OCI-LY3 (cell line): Measurements from ENCODE around the gene AQP10.
"Not testable (repeated sequence)": the region's sequence is repeated elsewhere in the genome, so short reads cannot be mapped to it uniquely, and the experiment has no call there.

Experiments
- H2AFZ ChIP-seq: fragments of 200-600, 300-600 bp; shearing (Covaris generic); 2 replicates; pipeline ENCODE4 v1.6.0; 2014; ENCODE audit warnings: antibody characterized with exemption, low read depth, low read length
- H3K27ac ChIP-seq: fragments of 200-600, 300-600 bp; sonication (generic); 2 replicates; pipeline ENCODE4 v1.5.1; 2014; ENCODE audit warnings: mild to moderate bottlenecking, low read length, moderate library complexity, mixed read lengths
- H3K27me3 ChIP-seq: fragments of 200-600, 300-600 bp; sonication (generic); 2 replicates; pipeline ENCODE4 v1.6.1; 2014; ENCODE audit warnings: low read depth, low read length, mixed read lengths
- H3K36me3 ChIP-seq: fragments of 200-600, 300-600 bp; sonication (generic); replicated peaks from 2 replicates; pipeline ENCODE3; 2014; ENCODE audit warnings: low read depth, low read length, mixed read lengths
- H3K4me1 ChIP-seq: fragments of 300-600, 200-600 bp; sonication (generic); 2 replicates; pipeline ENCODE4 v1.6.1; 2014; ENCODE audit warnings: low read length, mixed read lengths
- H3K4me2 ChIP-seq: fragments of 200-600, 300-600 bp; sonication (generic); 2 replicates; pipeline ENCODE4 v1.6.1; 2014; ENCODE audit warnings: low read length, mixed read lengths
- H3K4me3 ChIP-seq: fragments of 300-600, 200-600 bp; sonication (generic); 2 replicates; pipeline ENCODE4 v1.5.1; 2014; ENCODE audit warnings: antibody characterized with exemption, mild to moderate bottlenecking, low read length, moderate library complexity
- H3K79me2 ChIP-seq: fragments of 300-600, 200-600 bp; shearing (Covaris generic); 2 replicates; pipeline ENCODE4 v1.6.1; 2014; ENCODE audit warnings: mild to moderate bottlenecking, low read length, mixed read lengths
- H3K9ac ChIP-seq: fragments of 300-600, 200-600 bp; shearing (Covaris generic); 2 replicates; pipeline ENCODE4 v1.6.0; 2014; ENCODE audit warnings: mild to moderate bottlenecking, low read length, moderate library complexity
- H3K9me3 ChIP-seq: fragments of 200-600, 300-600 bp; shearing (Covaris generic); 2 replicates; pipeline ENCODE4 v1.6.1; 2014; ENCODE audit warnings: low read length, mixed read lengths; ENCODE audit not compliant: insufficient read depth
- H4K20me1 ChIP-seq: fragments of 200-600, 300-600 bp; sonication (generic); 2 replicates; pipeline ENCODE4 v1.6.1; 2016; ENCODE audit warnings: low read length, mixed read lengths; ENCODE audit not compliant: insufficient read depth
- EZH2phosphoT487 ChIP-seq: fragments of 200-600 bp; shearing (Covaris generic); IDR thresholded peaks from 2 replicates; pipeline ENCODE4 v1.6.1; 2018; ENCODE audit warnings: antibody characterized with exemption, mixed run types, low read depth
- TF ChIP-seq, protein P1 (sequence below): fragments of 200-600, 300-600 bp; sonication (generic); IDR thresholded peaks from 2 replicates; pipeline ENCODE4 v1.5.1; 2014; ENCODE audit warnings: antibody characterized with exemption, low read length, low read depth

AQP10 gene, protein sequence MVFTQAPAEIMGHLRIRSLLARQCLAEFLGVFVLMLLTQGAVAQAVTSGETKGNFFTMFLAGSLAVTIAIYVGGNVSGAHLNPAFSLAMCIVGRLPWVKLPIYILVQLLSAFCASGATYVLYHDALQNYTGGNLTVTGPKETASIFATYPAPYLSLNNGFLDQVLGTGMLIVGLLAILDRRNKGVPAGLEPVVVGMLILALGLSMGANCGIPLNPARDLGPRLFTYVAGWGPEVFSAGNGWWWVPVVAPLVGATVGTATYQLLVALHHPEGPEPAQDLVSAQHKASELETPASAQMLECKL

DNA sequence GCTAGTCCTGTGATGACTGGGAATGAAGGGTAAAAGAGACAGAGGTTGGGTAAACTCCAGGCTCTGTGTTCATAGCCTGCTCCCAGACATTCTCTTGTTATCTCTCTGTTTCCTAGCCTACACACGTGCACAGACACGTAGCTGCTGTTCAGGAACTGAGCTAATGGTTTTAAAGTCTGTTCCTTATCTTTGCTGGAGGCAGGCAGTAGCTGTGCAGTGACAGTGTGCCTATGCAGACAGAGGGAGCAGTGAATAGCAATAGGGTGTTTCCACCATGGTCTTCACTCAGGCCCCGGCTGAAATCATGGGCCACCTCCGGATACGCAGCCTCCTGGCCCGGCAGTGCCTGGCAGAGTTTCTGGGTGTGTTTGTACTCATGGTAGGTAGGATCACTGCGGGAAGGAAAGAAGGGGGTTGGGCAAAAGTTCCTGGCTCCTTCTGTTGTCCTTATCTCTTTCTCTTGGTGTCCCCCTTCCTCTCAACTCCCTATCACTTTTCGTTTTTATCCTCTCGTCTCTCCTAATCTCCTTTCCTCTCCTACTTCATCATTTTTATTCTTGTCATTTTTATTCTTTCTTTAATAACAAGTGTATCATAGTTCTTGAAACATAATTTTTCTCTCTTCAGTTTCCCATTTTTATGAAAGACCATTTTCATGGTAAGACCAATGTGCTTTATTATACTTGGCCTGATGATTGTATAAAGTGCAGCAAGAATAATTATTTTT, at the start of gene AQP10:
Gene AQP10, plus strand, starts transcription at position 212 of the 727 bp plus-strand sequence. Its CDS starts 63 bp downstream, at position 275.
- H3K4me3 ChIP-seq: no peak within 1 kb of the TSS
- peaks cover 19% of the 10 kb centered on the region for H3K9me3 ChIP-seq
- no peaks in the 10 kb centered on the region for H3K36me3 ChIP-seq
- H4K20me1 ChIP-seq: no peaks in the 10 kb centered on the region
- H3K27ac ChIP-seq: no peak within 1 kb of the TSS
- H3K79me2 ChIP-seq: peaks cover 6% of the 10 kb centered on the region
- peaks cover 22% of the 10 kb centered on the region for H3K27me3 ChIP-seq
- H2AFZ ChIP-seq: no peak within 1 kb of the TSS
- H3K9ac ChIP-seq: no peak within 1 kb of the TSS
- peaks cover 5% of the 10 kb centered on the region for H3K4me1 ChIP-seq
- TF ChIP-seq EZH2phosphoT487: no peak
- TF ChIP-seq, protein P1, sequence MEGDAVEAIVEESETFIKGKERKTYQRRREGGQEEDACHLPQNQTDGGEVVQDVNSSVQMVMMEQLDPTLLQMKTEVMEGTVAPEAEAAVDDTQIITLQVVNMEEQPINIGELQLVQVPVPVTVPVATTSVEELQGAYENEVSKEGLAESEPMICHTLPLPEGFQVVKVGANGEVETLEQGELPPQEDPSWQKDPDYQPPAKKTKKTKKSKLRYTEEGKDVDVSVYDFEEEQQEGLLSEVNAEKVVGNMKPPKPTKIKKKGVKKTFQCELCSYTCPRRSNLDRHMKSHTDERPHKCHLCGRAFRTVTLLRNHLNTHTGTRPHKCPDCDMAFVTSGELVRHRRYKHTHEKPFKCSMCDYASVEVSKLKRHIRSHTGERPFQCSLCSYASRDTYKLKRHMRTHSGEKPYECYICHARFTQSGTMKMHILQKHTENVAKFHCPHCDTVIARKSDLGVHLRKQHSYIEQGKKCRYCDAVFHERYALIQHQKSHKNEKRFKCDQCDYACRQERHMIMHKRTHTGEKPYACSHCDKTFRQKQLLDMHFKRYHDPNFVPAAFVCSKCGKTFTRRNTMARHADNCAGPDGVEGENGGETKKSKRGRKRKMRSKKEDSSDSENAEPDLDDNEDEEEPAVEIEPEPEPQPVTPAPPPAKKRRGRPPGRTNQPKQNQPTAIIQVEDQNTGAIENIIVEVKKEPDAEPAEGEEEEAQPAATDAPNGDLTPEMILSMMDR: no peak
- no peak within 1 kb of the TSS for H3K4me2 ChIP-seq

DNA sequence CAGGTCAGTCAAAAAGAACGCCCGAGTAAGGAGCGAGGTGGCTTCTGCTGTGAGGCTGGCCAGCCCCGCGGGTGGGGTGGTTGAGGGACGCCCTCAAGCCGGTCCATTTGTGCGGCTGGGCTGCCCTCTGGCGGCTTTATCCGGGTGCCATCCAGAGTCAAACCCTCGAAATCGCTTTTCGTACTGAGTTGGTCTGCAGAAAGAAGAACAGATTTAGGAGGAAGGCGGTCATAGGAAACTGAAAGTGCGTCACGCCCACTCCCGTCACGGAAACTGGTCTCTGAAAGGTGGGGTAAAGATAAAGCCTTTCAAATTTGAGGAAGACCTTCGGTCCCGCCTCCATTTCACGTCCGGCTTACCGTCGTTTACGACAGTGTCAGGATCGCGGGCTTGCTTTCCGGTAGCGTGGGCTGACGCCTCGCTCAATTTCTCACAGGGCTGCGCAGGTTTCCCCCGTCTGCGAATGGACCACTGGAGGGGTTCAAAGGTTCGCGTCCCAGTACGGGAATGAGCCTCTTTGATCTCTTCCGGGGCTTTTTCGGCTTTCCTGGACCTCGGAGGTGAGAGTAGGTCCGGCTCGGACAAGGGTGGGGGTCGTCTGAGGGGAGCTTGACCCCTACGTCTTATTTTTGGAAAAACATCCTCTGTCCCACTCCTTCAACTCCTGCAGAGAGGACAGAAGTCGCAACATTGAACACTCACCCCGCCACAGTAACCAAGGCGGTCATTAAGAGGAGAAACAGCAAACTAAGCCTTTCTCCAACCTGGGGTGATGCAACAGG, 48.5 kb upstream of the AQP10 start, which contains the start of gene HAX1:
Gene HAX1, plus strand, starts transcription at position 413 of the 782 bp plus-strand sequence. Its CDS starts 95 bp downstream, at position 508.
- H3K9me3 ChIP-seq: no peaks in the 10 kb centered on the region
- H3K79me2 ChIP-seq: peaks cover 16% of the 10 kb centered on the region
- H4K20me1 ChIP-seq: no peaks in the 10 kb centered on the region
- H3K9ac ChIP-seq: peak within 1 kb of the TSS; percentile 98
- H3K4me3 ChIP-seq: peak within 1 kb of the TSS; percentile 94
- H3K27me3 ChIP-seq: no peaks in the 10 kb centered on the region
- H3K4me2 ChIP-seq: peak within 1 kb of the TSS; percentile 85
- peaks cover 31% of the 10 kb centered on the region for H3K36me3 ChIP-seq
- no peak for TF ChIP-seq EZH2phosphoT487
- TF ChIP-seq, protein P1: peak; percentile 98
- H3K4me1 ChIP-seq: peaks cover 33% of the 10 kb centered on the region
- H3K27ac ChIP-seq: peak within 1 kb of the TSS; percentile 84
- peak within 1 kb of the TSS; percentile 65 for H2AFZ ChIP-seq

DNA sequence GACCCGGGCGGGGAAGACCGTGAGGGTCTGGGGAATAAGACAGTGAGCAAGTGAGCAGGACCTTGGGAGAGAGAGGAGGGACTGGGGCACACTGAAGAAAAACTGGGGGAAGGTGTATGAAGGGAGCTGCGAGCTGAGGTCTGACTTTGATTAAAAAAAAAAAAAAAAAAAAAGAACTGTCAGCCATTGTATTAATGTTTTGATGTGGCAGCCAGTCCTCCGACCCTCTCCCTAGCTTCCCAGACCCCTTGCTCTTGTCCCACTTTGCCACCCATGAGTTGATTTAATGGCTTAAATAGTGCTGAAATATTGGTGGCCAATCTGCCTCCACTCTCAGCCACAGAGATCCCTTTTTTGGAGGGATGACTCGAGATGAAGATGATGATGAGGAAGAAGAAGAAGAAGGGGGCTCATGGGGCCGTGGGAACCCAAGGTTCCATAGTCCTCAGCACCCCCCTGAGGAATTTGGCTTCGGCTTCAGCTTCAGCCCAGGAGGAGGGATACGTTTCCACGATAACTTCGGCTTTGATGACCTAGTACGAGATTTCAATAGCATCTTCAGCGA, 47.8 kb upstream of the AQP10 start:
- Histone ChIP-seq H2AFZ (peak overlapping the region; percentile 65), H3K9ac (peak overlapping the region; percentile 98), H3K4me2 (peak overlapping the region; percentile 81), H3K4me1 (peaks cover 33% of the 10 kb centered on the region), H3K27me3 (no peaks in the 10 kb centered on the region), H3K36me3 (peaks cover 31% of the 10 kb centered on the region), H3K4me3 (peak overlapping the region; percentile 94), H4K20me1 (no peaks in the 10 kb centered on the region), H3K79me2 (peaks cover 16% of the 10 kb centered on the region), H3K27ac (peak overlapping the region; percentile 84), H3K9me3 (no peaks in the 10 kb centered on the region)
- no peak for TF ChIP-seq EZH2phosphoT487

DNA sequence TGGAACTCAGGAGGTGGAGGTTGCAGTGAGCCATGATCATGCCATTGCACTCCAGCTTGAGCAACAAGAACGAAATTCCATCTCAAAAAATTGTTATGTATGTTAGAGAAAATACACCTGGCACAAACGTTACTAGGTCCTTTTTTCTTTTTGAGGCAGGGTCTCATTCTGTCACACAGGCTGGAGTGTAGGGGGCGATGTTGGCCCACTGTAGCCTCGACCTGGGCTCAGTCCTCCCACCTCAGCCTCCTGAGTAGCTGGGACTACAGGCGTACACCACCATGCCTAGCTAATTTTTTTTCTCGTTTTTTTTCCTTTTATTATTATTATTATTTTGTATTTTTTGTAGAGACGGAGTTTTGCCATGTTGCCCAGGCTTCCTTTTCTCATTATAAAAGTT, 44.1 kb upstream of the AQP10 start:
- Histone ChIP-seq H2AFZ (no peak overlapping the region), H3K27me3 (no peaks in the 10 kb centered on the region), H3K4me2 (no peak overlapping the region), H3K4me3 (no peak overlapping the region), H4K20me1 (no peaks in the 10 kb centered on the region), H3K36me3 (peaks cover 14% of the 10 kb centered on the region), H3K79me2 (peaks cover 16% of the 10 kb centered on the region), H3K9ac (no peak overlapping the region), H3K9me3 (no peaks in the 10 kb centered on the region), H3K4me1 (peaks cover 9% of the 10 kb centered on the region), H3K27ac (no peak overlapping the region)
- TF ChIP-seq, protein P1: peak; percentile 39; the same call in 1 of the 2 replicates
- TF ChIP-seq EZH2phosphoT487: no peak

DNA sequence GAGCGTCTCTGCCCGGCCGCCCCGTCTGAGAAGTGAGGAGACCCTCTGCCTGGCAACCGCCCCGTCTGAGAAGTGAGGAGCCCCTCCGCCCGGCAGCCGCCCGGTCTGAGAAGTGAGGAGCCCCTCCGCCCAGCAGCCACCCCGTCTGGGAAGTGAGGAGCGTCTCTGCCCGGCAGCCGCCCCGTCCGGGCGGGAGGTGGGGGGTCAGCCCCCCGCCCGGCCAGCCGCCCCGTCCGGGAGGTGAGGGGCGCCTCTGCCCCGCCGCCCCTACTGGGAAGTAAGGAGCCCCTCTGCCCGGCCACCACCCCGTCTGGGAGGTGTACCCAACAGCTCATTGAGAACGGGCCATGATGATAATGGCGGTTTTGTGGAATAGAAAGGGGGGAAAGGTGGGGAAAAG, 33.3 kb upstream of the AQP10 start:
- not testable (repeated sequence) for H3K79me2 ChIP-seq, H3K27me3 ChIP-seq, H3K4me1 ChIP-seq, H3K27ac ChIP-seq, H3K4me3 ChIP-seq, H3K9me3 ChIP-seq, H3K36me3 ChIP-seq, H3K9ac ChIP-seq, H4K20me1 ChIP-seq, H3K4me2 ChIP-seq, H2AFZ ChIP-seq
